ENCODE results near the gene D2HGDH.
"Not testable (repeated sequence)": the region's sequence is repeated elsewhere in the genome, so short reads cannot be mapped to it uniquely, and the experiment has no call there.

D2HGDH gene

GRCh38 chr2:241788135-241788534, 53.7 kb downstream of the D2HGDH start:
- in situ Hi-C loops (cut with HindIII; ENCODE audit: low sequenced_read_pairs), result no loop called here
- no peak for DNase-seq (ENCODE audit: low read depth)
- no peak for TF ChIP-seq CTCF (IDR thresholded peaks at IDR 0.05; ENCODE audit: low read depth, low read length, missing control alignments)
- no peak overlapping the region for H3K4me3 ChIP-seq (ENCODE audit: low read depth, low read length)

- TF ChIP-seq CTCF (IDR thresholded peaks at IDR 0.05; ENCODE audit: low read depth, low read length, missing control alignments), result no peak
- H3K4me3 ChIP-seq (ENCODE audit: low read depth, low read length), result no peak overlapping the region
- no peak for DNase-seq (ENCODE audit: low read depth)
- in situ Hi-C loops (cut with HindIII; ENCODE audit: low sequenced_read_pairs), result no loop called here
Observed at GRCh38 chr2:241788572-241788971, 54.1 kb downstream of the D2HGDH start.

GRCh38 chr2:241791385-241791784, 57.0 kb downstream of the D2HGDH start:
- in situ Hi-C loops (cut with HindIII; ENCODE audit: low sequenced_read_pairs); H3K4me3 ChIP-seq (ENCODE audit: low read depth, low read length); DNase-seq (ENCODE audit: low read depth): not testable (repeated sequence)

GRCh38 chr2:241793385-241793784, 59.0 kb downstream of the D2HGDH start:
- DNase-seq (ENCODE audit: low read depth), result no peak

GRCh38 chr2:241794250-241794823, 59.9 kb downstream of the D2HGDH start:
- in situ Hi-C loops (cut with HindIII; ENCODE audit: low sequenced_read_pairs), result no loop called here

More at GRCh38 chr2:241793385-241793784, 59.0 kb downstream of the D2HGDH start:
- H3K4me3 ChIP-seq (ENCODE audit: low read depth, low read length), result no peak overlapping the region
- TF ChIP-seq CTCF (IDR thresholded peaks at IDR 0.05; ENCODE audit: low read depth, low read length, missing control alignments), result no peak
- in situ Hi-C loops (cut with HindIII; ENCODE audit: low sequenced_read_pairs), result no loop called here

GRCh38 chr2:241795021-241795999, 60.9 kb downstream of the D2HGDH start:
- no peak overlapping the region for H3K4me3 ChIP-seq (ENCODE audit: low read depth, low read length)
- DNase-seq (ENCODE audit: low read depth), result no peak
- TF ChIP-seq CTCF (IDR thresholded peaks at IDR 0.05; ENCODE audit: low read depth, low read length, missing control alignments), result no peak
- in situ Hi-C loops (cut with HindIII; ENCODE audit: low sequenced_read_pairs), result no loop called here

More at GRCh38 chr2:241794250-241794823, 59.9 kb downstream of the D2HGDH start:
- no peak for TF ChIP-seq CTCF (IDR thresholded peaks at IDR 0.05; ENCODE audit: low read depth, low read length, missing control alignments)
- H3K4me3 ChIP-seq (ENCODE audit: low read depth, low read length), result no peak overlapping the region
- DNase-seq (ENCODE audit: low read depth), result no peak

GRCh38 chr2:241796209-241796608, 61.8 kb downstream of the D2HGDH start:
- no peak overlapping the region for H3K4me3 ChIP-seq (ENCODE audit: low read depth, low read length)
- DNase-seq (ENCODE audit: low read depth), result no peak
- TF ChIP-seq CTCF (IDR thresholded peaks at IDR 0.05; ENCODE audit: low read depth, low read length, missing control alignments), result no peak
- in situ Hi-C loops (cut with HindIII; ENCODE audit: low sequenced_read_pairs), result no loop called here
